ENCODE measurements around the gene RIPOR2. TPM values are rescaled to one million over a fixed set of nuclear protein-coding genes. Genes with fewer than 3 reads are reported as not detected.

RIPOR2 gene
- total RNA-seq, 1 donor from 2014 or later: 38.0 TPM

- Histone ChIP-seq H3K27ac (no peak overlapping the region), H3K9me3 (no peaks in the 10 kb centered on the region), H3K36me3 (peaks cover 35% of the 10 kb centered on the region), H3K27me3 (ENCODE audit: low read depth) (no peaks in the 10 kb centered on the region), H3K4me1 (no peaks in the 10 kb centered on the region), H3K4me3 (no peak overlapping the region)
- intact Hi-C loops (cut with DNase I): no loop called here
- no peak for TF ChIP-seq CTCF (IDR thresholded peaks at IDR 0.05)
- DNase-seq: no peak
- ATAC-seq: no peak
Observed at GRCh38 chr6:24872779-24873178, 63.0 kb downstream of the RIPOR2 start.

GRCh38 chr6:24868765-24869164, 67.0 kb downstream of the RIPOR2 start:
- ATAC-seq (no peak), DNase-seq (no peak)
- H3K27ac ChIP-seq: no peak overlapping the region
- no peaks in the 10 kb centered on the region for H3K9me3 ChIP-seq
- TF ChIP-seq CTCF (IDR thresholded peaks at IDR 0.05): no peak
- intact Hi-C loops (cut with DNase I): no loop called here
- H3K4me3 ChIP-seq: no peak overlapping the region
- H3K4me1 ChIP-seq: no peaks in the 10 kb centered on the region
- no peaks in the 10 kb centered on the region for H3K27me3 ChIP-seq (ENCODE audit: low read depth)
- peaks cover 48% of the 10 kb centered on the region for H3K36me3 ChIP-seq

GRCh38 chr6:24867104-24867703, 68.6 kb downstream of the RIPOR2 start:
- no peak overlapping the region for H3K27ac ChIP-seq
- ATAC-seq (no peak), DNase-seq (no peak)
- H3K27me3 ChIP-seq (ENCODE audit: low read depth): no peaks in the 10 kb centered on the region
- H3K4me1 ChIP-seq: no peaks in the 10 kb centered on the region
- peaks cover 42% of the 10 kb centered on the region for H3K36me3 ChIP-seq
- H3K9me3 ChIP-seq: no peaks in the 10 kb centered on the region
- no peak overlapping the region for H3K4me3 ChIP-seq
- no peak for TF ChIP-seq CTCF (IDR thresholded peaks at IDR 0.05)
- intact Hi-C loops (cut with DNase I): no loop called here

GRCh38 chr6:24865161-24865560, 70.6 kb downstream of the RIPOR2 start:
- Histone ChIP-seq H3K9me3 (no peaks in the 10 kb centered on the region), H3K4me1 (no peaks in the 10 kb centered on the region), H3K36me3 (peaks cover 39% of the 10 kb centered on the region), H3K4me3 (no peak overlapping the region), H3K27me3 (ENCODE audit: low read depth) (no peaks in the 10 kb centered on the region), H3K27ac (no peak overlapping the region)
- DNase-seq: no peak
- intact Hi-C loops (cut with DNase I): no loop called here
- ATAC-seq: no peak
- TF ChIP-seq CTCF (IDR thresholded peaks at IDR 0.05): no peak

- Histone ChIP-seq H3K36me3 (peaks cover 39% of the 10 kb centered on the region), H3K27ac (no peak overlapping the region), H3K4me3 (no peak overlapping the region), H3K9me3 (no peaks in the 10 kb centered on the region), H3K27me3 (ENCODE audit: low read depth) (no peaks in the 10 kb centered on the region), H3K4me1 (no peaks in the 10 kb centered on the region)
- no peak for DNase-seq
- no peak for TF ChIP-seq CTCF (IDR thresholded peaks at IDR 0.05)
- intact Hi-C loops (cut with DNase I): no loop called here
- no peak for ATAC-seq
Observed at GRCh38 chr6:24864343-24864742, 71.4 kb downstream of the RIPOR2 start.

Data from lower lobe of right lung (tissue), 2 donors.